Measurements from ENCODE around the gene SLC26A11. TPM values are rescaled to one million over a fixed set of nuclear protein-coding genes. Genes with fewer than 3 reads are reported as not detected.

Gene SLC26A11
- total RNA-seq, 1 experiment from 2014 or later, result 17.7 TPM

DNA sequence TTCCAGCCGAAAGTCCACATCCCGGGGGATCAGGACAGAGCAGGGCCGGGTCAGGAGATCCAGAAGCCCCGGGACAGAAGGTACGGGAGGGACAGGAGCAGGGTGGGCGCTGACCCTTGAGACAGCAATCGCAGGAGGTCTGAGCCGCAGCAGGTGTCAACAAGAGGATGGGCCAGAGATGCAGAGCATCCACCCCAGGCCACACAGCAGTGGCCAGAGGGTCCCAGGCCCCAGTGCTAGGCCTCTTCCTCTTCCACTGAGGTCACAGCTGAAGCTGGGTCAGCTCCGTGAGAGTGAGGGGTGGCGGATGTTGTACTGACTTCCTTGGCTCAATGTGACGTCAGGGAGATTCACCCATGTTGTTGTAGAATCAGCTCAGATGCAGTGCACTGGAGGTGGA is 31.7 kb downstream of the SLC26A11 start:
- ChIA-PET POLR2A (no interaction called here), CTCF (interaction anchor here (1.0 kb wide), 1 partner anchor 150 kb away, joined by 3 read pairs; the partner anchor contains the start of gene GAA), RAD21 (ENCODE audit: low non-redundant PET in 1 of 2, low total read pairs in 2 of 2, uncharacterized antibody in 2 of 2, unreplicated experiment in 2 of 2) (interaction anchor here in 1 of 2 experiments (0.6 kb wide), 1 partner anchor 249 kb away, joined by 4 read pairs; no protein-coding TSS in a partner anchor)
- BruUV-seq (replicated peaks), result no TSS peak
- Histone ChIP-seq H3K4me3 (replicated peaks in 1 of 2; ENCODE audit: low read depth in 1 of 2, low read length in 2 of 2) (no peak overlapping the region), H3K9me2 (ENCODE audit: insufficient read depth) (no peaks in the 10 kb centered on the region), H3K27me3 (ENCODE audit: insufficient read depth, low read length) (no peaks in the 10 kb centered on the region), H3K9ac (ENCODE audit: low read length) (no peak overlapping the region), H3K4me2 (ENCODE audit: low read length) (no peak overlapping the region), H3K9me3 (ENCODE audit: control insufficient read depth in 1 of 2, insufficient read depth in 1 of 2, low read depth in 1 of 2, low read length in 2 of 2) (no peaks in the 10 kb centered on the region), H2AFZ (ENCODE audit: low read depth, low read length, poor library complexity, severe bottlenecking) (no peak overlapping the region), H3K79me2 (ENCODE audit: insufficient read depth, low read length) (no peaks in the 10 kb centered on the region), H3K36me3 (ENCODE audit: control insufficient read depth in 1 of 2, insufficient read depth in 2 of 2, low read length in 2 of 2) (no peaks in the 10 kb centered on the region), H3K4me1 (ENCODE audit: control insufficient read depth in 1 of 2, insufficient read depth in 2 of 2, low read length in 2 of 2) (peaks cover 27 to 43% of the 10 kb centered on the region in 2 experiments), H4K20me1 (ENCODE audit: insufficient read depth) (no peaks in the 10 kb centered on the region), H3K27ac (ENCODE audit: low read depth, low read length) (no peak overlapping the region; the same call in 1 of the 2 replicates)
- ATAC-seq (no peak), DNase-seq (ENCODE audit: low read depth, low spot score) (no peak)
- TF ChIP-seq RAD21 (IDR thresholded peaks at IDR 0.05; ENCODE audit: low read depth), result no peak
- no peak for TF ChIP-seq YY1 (IDR thresholded peaks at IDR 0.05; ENCODE audit: extremely low read depth, insufficient replicate concordance, low read depth, low read length)
- TF ChIP-seq ELF1 (IDR thresholded peaks at IDR 0.05; ENCODE audit: borderline replicate concordance, low read depth), result no peak
- TF ChIP-seq, protein P1, sequence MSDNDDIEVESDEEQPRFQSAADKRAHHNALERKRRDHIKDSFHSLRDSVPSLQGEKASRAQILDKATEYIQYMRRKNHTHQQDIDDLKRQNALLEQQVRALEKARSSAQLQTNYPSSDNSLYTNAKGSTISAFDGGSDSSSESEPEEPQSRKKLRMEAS (IDR thresholded peaks at IDR 0.05), result no peak
- no peak for TF ChIP-seq EGR1 (IDR thresholded peaks at IDR 0.05; ENCODE audit: low read depth)
- TF ChIP-seq, protein P2, sequence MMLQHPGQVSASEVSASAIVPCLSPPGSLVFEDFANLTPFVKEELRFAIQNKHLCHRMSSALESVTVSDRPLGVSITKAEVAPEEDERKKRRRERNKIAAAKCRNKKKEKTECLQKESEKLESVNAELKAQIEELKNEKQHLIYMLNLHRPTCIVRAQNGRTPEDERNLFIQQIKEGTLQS (IDR thresholded peaks at IDR 0.05), result no peak
- no peak for TF ChIP-seq SRF (IDR thresholded peaks at IDR 0.05; ENCODE audit: low read depth)
- no peak for TF ChIP-seq SP1 (IDR thresholded peaks at IDR 0.05; ENCODE audit: low read depth)
- TF ChIP-seq, protein P3, sequence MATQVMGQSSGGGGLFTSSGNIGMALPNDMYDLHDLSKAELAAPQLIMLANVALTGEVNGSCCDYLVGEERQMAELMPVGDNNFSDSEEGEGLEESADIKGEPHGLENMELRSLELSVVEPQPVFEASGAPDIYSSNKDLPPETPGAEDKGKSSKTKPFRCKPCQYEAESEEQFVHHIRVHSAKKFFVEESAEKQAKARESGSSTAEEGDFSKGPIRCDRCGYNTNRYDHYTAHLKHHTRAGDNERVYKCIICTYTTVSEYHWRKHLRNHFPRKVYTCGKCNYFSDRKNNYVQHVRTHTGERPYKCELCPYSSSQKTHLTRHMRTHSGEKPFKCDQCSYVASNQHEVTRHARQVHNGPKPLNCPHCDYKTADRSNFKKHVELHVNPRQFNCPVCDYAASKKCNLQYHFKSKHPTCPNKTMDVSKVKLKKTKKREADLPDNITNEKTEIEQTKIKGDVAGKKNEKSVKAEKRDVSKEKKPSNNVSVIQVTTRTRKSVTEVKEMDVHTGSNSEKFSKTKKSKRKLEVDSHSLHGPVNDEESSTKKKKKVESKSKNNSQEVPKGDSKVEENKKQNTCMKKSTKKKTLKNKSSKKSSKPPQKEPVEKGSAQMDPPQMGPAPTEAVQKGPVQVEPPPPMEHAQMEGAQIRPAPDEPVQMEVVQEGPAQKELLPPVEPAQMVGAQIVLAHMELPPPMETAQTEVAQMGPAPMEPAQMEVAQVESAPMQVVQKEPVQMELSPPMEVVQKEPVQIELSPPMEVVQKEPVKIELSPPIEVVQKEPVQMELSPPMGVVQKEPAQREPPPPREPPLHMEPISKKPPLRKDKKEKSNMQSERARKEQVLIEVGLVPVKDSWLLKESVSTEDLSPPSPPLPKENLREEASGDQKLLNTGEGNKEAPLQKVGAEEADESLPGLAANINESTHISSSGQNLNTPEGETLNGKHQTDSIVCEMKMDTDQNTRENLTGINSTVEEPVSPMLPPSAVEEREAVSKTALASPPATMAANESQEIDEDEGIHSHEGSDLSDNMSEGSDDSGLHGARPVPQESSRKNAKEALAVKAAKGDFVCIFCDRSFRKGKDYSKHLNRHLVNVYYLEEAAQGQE (IDR thresholded peaks at IDR 0.05; ENCODE audit: low read depth), result no peak
- TF ChIP-seq ZNF274 (IDR thresholded peaks at IDR 0.05; ENCODE audit: low read depth, low read length), result no peak
- no peak for TF ChIP-seq POLR2A (IDR thresholded peaks at IDR 0.05; ENCODE audit: borderline replicate concordance, extremely low read depth, insufficient read depth, insufficient read length)
- TF ChIP-seq JUND (IDR thresholded peaks at IDR 0.05), result no peak
- TF ChIP-seq ZFX (IDR thresholded peaks at IDR 0.05), result no peak
- TF ChIP-seq EZH2phosphoT487 (IDR thresholded peaks at IDR 0.05; ENCODE audit: borderline replicate concordance), result no peak
- no peak for TF ChIP-seq EZH2 (IDR thresholded peaks at IDR 0.05)
- TF ChIP-seq, protein P4, sequence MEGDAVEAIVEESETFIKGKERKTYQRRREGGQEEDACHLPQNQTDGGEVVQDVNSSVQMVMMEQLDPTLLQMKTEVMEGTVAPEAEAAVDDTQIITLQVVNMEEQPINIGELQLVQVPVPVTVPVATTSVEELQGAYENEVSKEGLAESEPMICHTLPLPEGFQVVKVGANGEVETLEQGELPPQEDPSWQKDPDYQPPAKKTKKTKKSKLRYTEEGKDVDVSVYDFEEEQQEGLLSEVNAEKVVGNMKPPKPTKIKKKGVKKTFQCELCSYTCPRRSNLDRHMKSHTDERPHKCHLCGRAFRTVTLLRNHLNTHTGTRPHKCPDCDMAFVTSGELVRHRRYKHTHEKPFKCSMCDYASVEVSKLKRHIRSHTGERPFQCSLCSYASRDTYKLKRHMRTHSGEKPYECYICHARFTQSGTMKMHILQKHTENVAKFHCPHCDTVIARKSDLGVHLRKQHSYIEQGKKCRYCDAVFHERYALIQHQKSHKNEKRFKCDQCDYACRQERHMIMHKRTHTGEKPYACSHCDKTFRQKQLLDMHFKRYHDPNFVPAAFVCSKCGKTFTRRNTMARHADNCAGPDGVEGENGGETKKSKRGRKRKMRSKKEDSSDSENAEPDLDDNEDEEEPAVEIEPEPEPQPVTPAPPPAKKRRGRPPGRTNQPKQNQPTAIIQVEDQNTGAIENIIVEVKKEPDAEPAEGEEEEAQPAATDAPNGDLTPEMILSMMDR (IDR thresholded peaks at IDR 0.05 in 2 of 3, conservative IDR thresholded peaks at IDR 0.05 in 1 of 3; ENCODE audit: borderline replicate concordance in 1 of 3, insufficient read depth in 1 of 3, low read depth in 2 of 3, low read length in 2 of 3), result no peak
- intact Hi-C loops (cut with micrococcal nuclease), result loop anchor here (2.0 kb wide), 1 partner anchor 243 kb away; no protein-coding TSS in a partner anchor

All from HCT116 (cell line).